Measurements from ENCODE around the gene BID. TPM values are rescaled to one million over a fixed set of nuclear protein-coding genes. Genes with fewer than 3 reads are reported as not detected.
"Not testable (repeated sequence)": the region's sequence is repeated elsewhere in the genome, so short reads cannot be mapped to it uniquely, and the experiment has no call there.

The BID gene
- total and polyA plus RNA-seq, 10 of the 15 experiments (the other 5 are each of a cell fraction or from before 2014, with no cell fraction given) = 7.9 to 241 (median 136) TPM

GRCh38 chr22:17698276-17698675, 76.0 kb downstream of the BID start:
- ATAC-seq, FAIRE-seq: not testable (repeated sequence)

GRCh38 chr22:17697196-17697595, 77.1 kb downstream of the BID start:
- DNase-seq (ENCODE audit: low read depth, low spot score); H3K79me2 ChIP-seq (ENCODE audit: control insufficient read depth, insufficient read depth, low read length); RAD21 ChIA-PET (ENCODE audit: unreplicated experiment); in situ Hi-C loops (cut with MboI); H3K27ac ChIP-seq (ENCODE audit: control insufficient read depth, insufficient read depth); POLR2A ChIA-PET; H3K27me3 ChIP-seq (replicated peaks in 1 of 2; ENCODE audit: control insufficient read depth in 2 of 2, insufficient read depth in 2 of 2, low read length in 1 of 2); ATAC-seq; H3K4me3 ChIP-seq; H3K36me3 ChIP-seq (ENCODE audit: control insufficient read depth in 2 of 2, insufficient read depth in 2 of 2, low read length in 1 of 2); H4K20me1 ChIP-seq (ENCODE audit: control insufficient read depth, insufficient read depth); H2AFZ ChIP-seq (ENCODE audit: control insufficient read depth, low read depth, low read length); H3K4me2 ChIP-seq (ENCODE audit: control insufficient read depth, insufficient read depth); BruUV-seq (replicated peaks); H3K9me3 ChIP-seq (replicated peaks; ENCODE audit: control insufficient read depth, insufficient read depth, low read length); H3K4me1 ChIP-seq (ENCODE audit: control insufficient read depth, insufficient read depth, low read length); FAIRE-seq; H3K9ac ChIP-seq (ENCODE audit: control insufficient read depth, insufficient read depth, low read length); intact Hi-C loops (cut with micrococcal nuclease; ENCODE audit: unreplicated experiment): not testable (repeated sequence)
- WGBS (ENCODE audit: insufficient coverage, insufficient replicate concordance, low lambda C conversion rate, missing lambda C conversion rate) = 94% methylated on average over 10 of the region's 10 CpGs
- SMC1A ChIA-PET (ENCODE audit: uncharacterized antibody, unreplicated experiment) = interaction anchor here (1.2 kb wide), 1 partner anchor 15 kb away, joined by 3 read pairs; no protein-coding TSS in a partner anchor
- CTCF ChIA-PET = interaction anchor here (1.1 kb wide), 1 partner anchor 88 kb away, joined by 3 read pairs; no protein-coding TSS in a partner anchor

More at GRCh38 chr22:17698276-17698675, 76.0 kb downstream of the BID start:
- H3K9ac ChIP-seq (ENCODE audit: control insufficient read depth, insufficient read depth, low read length); H3K4me3 ChIP-seq; BruUV-seq (replicated peaks); H3K4me1 ChIP-seq (ENCODE audit: control insufficient read depth, insufficient read depth, low read length); H3K27ac ChIP-seq (ENCODE audit: control insufficient read depth, insufficient read depth); H4K20me1 ChIP-seq (ENCODE audit: control insufficient read depth, insufficient read depth); H3K27me3 ChIP-seq (replicated peaks in 1 of 2; ENCODE audit: control insufficient read depth in 2 of 2, insufficient read depth in 2 of 2, low read length in 1 of 2); in situ Hi-C loops (cut with MboI); POLR2A ChIA-PET; H3K9me3 ChIP-seq (replicated peaks; ENCODE audit: control insufficient read depth, insufficient read depth, low read length); H2AFZ ChIP-seq (ENCODE audit: control insufficient read depth, low read depth, low read length); RAD21 ChIA-PET (ENCODE audit: unreplicated experiment); H3K4me2 ChIP-seq (ENCODE audit: control insufficient read depth, insufficient read depth); DNase-seq (ENCODE audit: low read depth, low spot score); H3K36me3 ChIP-seq (ENCODE audit: control insufficient read depth in 2 of 2, insufficient read depth in 2 of 2, low read length in 1 of 2); intact Hi-C loops (cut with micrococcal nuclease; ENCODE audit: unreplicated experiment); H3K79me2 ChIP-seq (ENCODE audit: control insufficient read depth, insufficient read depth, low read length): not testable (repeated sequence)
- 97% methylated on average over 3 of the region's 3 CpGs for WGBS (ENCODE audit: insufficient coverage, insufficient replicate concordance, low lambda C conversion rate, missing lambda C conversion rate)
- SMC1A ChIA-PET (ENCODE audit: uncharacterized antibody, unreplicated experiment) = interaction anchor here (1.2 kb wide), 1 partner anchor 14 kb away, joined by 3 read pairs; no protein-coding TSS in a partner anchor
- CTCF ChIA-PET = interaction anchor here (0.7 kb wide), 1 partner anchor 321 kb away, joined by 3 read pairs; no protein-coding TSS in a partner anchor

All from GM12878 (cell line).